ENCODE results near the gene HMGXB3.
A peak's percentile ranks its signal among the peaks of the same experiment; 100 is the strongest.

GRCh38 chr5:150024346-150024984 is 23.9 kb downstream of the HMGXB3 start:
- peak; percentile 10 for TF ChIP-seq CTCF (IDR thresholded peaks at IDR 0.05; ENCODE audit: low read depth, low read length)
- TF ChIP-seq, protein P1, sequence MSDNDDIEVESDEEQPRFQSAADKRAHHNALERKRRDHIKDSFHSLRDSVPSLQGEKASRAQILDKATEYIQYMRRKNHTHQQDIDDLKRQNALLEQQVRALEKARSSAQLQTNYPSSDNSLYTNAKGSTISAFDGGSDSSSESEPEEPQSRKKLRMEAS (IDR thresholded peaks at IDR 0.05; ENCODE audit: low read depth, low read length), result no peak
